HG03045 (cell line): ENCODE measurements around the gene CDC16.
"Not testable (repeated sequence)": the region's sequence is repeated elsewhere in the genome, so short reads cannot be mapped to it uniquely, and the experiment has no call there.

Experiments used
- ATAC-seq: cut with Tn5 transposase; IDR thresholded peaks from one replicate; pipeline ENCODE4 v1.9.1; 2021; ENCODE audit warnings: mild to moderate bottlenecking, moderate library complexity; ENCODE audit not compliant: unreplicated experiment

The CDC16 gene

GRCh38 chr13:114234645-114235421 is at the start of gene CDC16:
CDC16 (plus strand) TSS chr13:114234897; CDS start chr13:114235085, 188 bp downstream.
- ATAC-seq, result peak; percentile 87

GRCh38 chr13:114185182-114185971 is 49.3 kb upstream of the CDC16 start:
- no peak for ATAC-seq

GRCh38 chr13:114194853-114195252 is 39.8 kb upstream of the CDC16 start:
- no peak for ATAC-seq

- no peak for ATAC-seq
Measured at GRCh38 chr13:114196629-114197028, 38.1 kb upstream of the CDC16 start.

- no peak for ATAC-seq
Measured at GRCh38 chr13:114198556-114198955, 36.1 kb upstream of the CDC16 start.

GRCh38 chr13:114199526-114199925 is 35.2 kb upstream of the CDC16 start:
- not testable (repeated sequence) for ATAC-seq

GRCh38 chr13:114199954-114200353 is 34.7 kb upstream of the CDC16 start:
- no peak for ATAC-seq

- ATAC-seq, result no peak
Measured at GRCh38 chr13:114200399-114200911, 34.2 kb upstream of the CDC16 start.

GRCh38 chr13:114202581-114202980 is 32.1 kb upstream of the CDC16 start:
- ATAC-seq, result no peak

- no peak for ATAC-seq
Measured at GRCh38 chr13:114203536-114203935, 31.2 kb upstream of the CDC16 start.

GRCh38 chr13:114204894-114205293 is 29.8 kb upstream of the CDC16 start:
- ATAC-seq, result no peak

GRCh38 chr13:114208134-114208533 is 26.6 kb upstream of the CDC16 start:
- ATAC-seq, result no peak

- no peak for ATAC-seq
Measured at GRCh38 chr13:114211446-114212157, 23.1 kb upstream of the CDC16 start.

- ATAC-seq, result no peak
Measured at GRCh38 chr13:114212158-114212495, 22.6 kb upstream of the CDC16 start.

- ATAC-seq, result no peak
Measured at GRCh38 chr13:114213980-114214379, 20.7 kb upstream of the CDC16 start.

GRCh38 chr13:114219392-114219791 is 15.3 kb upstream of the CDC16 start:
- ATAC-seq, result no peak

- ATAC-seq, result no peak
Measured at GRCh38 chr13:114222461-114222968, 12.2 kb upstream of the CDC16 start.

GRCh38 chr13:114224201-114224600 is 10.5 kb upstream of the CDC16 start:
- no peak for ATAC-seq

- no peak for ATAC-seq
Measured at GRCh38 chr13:114225610-114226009, 9.1 kb upstream of the CDC16 start.

- ATAC-seq, result no peak
Measured at GRCh38 chr13:114226088-114226487, 8.6 kb upstream of the CDC16 start.

- peak; percentile 73 for ATAC-seq
Measured at GRCh38 chr13:114226699-114227323, 7.9 kb upstream of the CDC16 start.
